HG02981 (cell line): ENCODE data around the gene PCGF3.
"Not testable (repeated sequence)": the region's sequence is repeated elsewhere in the genome, so short reads cannot be mapped to it uniquely, and the experiment has no call there.

Experiments used
- ATAC-seq: cut with Tn5 transposase; IDR thresholded peaks from one replicate; pipeline ENCODE4 v1.9.1; 2021; ENCODE audit warnings: mild to moderate bottlenecking, moderate library complexity; ENCODE audit not compliant: unreplicated experiment

The PCGF3 gene

DNA sequence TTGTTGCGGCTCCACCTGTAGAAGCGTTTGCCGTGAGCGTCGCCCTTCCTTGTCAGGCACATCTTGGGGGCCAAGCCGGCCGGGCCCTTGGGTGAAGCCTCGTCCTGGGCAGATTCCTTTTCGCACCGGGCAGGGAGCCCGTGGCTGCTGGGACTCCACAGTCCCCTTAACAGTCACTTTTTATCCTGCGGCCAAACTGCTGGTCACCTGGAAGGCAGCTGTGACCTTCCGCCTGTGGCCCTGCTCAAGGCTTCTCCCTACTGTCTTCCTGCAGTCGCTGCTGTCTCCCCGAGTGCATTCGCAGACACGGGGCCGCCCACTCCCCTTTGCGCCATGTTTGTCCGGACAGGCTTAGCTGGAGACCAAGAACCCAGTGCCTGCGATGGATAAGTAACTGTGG lies 55.0 kb downstream of the PCGF3 start:
- ATAC-seq = no peak

DNA sequence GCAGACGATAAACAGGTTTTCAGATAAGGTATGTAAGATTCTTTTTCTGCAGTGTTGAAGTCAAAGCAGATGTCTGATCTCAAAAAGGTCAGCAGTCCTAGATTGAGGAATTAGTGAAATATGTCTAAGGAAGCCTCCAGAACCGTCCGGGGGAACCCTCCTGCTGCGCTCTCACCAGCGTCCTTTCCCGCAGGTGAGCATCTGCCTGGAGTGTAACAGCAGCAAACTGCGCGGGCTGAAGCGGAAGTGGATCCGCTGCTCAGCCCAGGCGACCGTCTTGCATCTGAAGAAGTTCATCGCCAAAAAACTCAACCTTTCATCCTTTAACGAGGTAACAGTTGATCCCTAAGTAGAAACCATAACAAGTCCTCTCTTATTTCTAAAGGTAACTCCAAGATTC lies 55.5 kb downstream of the PCGF3 start:
- ATAC-seq = no peak

DNA sequence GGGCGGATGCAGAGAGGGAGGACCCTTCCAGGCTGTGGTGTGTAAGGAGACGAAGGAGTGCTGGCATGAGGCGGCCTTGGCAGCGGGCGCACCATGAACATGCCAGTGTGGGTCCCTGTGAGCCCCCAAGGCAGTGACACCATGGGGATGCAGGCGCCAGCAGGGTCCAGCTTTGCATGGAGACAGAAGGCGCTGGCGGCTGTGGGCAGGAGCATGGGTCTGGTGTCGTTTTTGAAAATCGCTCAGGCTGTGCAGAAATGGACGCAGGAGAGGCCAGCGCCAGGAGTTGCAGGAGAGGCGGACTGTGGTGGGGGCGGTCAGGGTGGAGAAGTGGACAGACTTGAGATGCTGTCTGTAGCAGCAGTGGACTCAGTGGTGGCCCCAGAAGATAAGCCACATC lies 56.1 kb downstream of the PCGF3 start:
- no peak for ATAC-seq

DNA sequence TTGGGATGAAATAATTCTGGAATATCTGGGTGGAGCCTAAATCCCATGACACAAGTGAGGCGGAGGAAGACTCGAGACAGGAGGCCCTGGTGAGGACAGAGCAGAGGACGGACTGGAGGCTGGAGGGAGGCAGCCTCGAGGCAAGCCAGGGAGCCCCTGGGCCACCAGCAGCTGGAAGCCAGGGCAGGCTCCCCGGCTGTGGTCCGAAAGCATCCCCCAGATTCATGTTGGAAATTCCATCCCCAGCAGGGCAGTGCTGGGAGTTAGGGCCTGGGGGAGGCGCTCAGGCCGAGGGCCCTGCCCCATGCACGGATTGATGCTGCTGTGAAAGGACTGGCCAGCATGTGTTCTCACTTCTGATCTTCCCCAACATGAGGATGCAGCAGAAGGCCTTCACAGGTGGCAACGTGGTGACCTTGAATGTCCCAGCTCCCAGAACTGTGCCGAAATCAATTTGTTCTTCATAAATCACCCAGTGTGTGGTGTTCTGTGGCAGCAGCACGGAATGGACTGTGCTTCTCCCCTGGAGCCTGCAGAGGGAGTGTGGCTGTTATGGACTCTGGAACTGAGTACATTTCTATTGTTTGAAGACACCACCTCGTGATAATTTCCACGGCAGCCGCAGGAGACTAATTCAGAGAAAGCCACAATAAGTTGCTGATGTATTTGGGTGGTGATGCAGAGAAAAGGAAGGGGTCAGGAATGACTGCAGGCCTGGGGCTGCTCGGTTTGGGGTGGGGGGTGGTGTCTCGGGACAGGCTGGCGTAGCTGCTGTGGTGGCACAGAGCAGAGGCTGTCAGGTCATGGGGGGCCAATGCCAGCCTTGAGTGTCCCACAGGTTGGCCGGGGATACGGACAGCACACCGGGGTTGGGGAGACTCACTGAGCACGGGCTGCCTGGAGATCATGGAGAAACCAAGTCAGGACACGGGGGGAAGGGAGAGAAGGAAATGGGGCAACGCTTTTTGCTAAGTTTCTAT lies 56.9 kb downstream of the PCGF3 start:
- ATAC-seq = no peak

DNA sequence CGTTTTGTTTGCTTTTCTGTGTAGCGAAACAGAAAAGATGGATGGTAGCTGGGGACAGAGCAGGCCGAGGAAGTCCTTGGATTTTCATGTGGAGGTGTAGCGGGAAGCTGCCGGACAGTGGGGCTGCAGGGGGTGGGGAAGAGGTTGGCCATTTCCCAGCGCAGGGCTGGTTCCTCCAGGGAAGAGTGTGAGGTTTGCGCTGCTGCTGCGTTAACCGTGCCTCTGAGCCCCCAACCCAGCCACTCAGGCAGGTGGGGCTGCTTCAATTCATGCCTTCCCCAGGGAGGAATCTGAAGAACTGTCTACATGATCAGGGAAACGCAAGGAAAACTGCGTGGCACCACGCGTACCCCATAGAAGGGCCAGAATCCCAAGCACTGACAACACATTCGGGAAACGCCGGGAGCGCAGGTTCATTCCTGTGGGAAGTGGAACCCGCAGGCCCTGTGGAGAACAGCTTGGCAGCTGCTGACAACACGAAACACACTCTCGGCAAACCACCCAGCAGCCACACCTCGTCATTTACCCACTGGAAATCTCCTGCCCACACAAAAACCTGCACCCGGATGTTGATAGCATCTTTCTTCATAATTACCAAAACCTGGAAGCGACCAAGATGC lies 57.7 kb downstream of the PCGF3 start:
- ATAC-seq = no peak

DNA sequence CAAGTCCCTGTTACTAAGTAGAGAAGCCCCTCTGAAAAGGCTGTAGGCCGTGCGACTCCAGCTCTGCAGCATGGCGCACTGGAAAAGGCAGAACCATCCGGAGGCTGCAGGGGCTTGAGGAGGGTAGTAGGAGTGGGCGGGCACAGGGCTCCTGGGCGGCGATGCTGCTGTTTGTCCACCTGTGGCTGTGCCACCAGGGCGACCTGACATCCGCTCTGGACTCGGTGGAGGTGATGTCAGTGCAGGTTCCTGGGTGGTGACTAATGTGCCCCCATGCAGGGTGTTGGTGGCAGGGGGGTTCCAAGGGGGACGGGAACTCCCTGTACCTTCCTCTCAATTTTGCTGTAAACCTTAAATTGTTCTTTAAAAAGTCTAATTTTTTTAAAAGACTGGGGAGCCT lies 58.3 kb downstream of the PCGF3 start:
- no peak for ATAC-seq

DNA sequence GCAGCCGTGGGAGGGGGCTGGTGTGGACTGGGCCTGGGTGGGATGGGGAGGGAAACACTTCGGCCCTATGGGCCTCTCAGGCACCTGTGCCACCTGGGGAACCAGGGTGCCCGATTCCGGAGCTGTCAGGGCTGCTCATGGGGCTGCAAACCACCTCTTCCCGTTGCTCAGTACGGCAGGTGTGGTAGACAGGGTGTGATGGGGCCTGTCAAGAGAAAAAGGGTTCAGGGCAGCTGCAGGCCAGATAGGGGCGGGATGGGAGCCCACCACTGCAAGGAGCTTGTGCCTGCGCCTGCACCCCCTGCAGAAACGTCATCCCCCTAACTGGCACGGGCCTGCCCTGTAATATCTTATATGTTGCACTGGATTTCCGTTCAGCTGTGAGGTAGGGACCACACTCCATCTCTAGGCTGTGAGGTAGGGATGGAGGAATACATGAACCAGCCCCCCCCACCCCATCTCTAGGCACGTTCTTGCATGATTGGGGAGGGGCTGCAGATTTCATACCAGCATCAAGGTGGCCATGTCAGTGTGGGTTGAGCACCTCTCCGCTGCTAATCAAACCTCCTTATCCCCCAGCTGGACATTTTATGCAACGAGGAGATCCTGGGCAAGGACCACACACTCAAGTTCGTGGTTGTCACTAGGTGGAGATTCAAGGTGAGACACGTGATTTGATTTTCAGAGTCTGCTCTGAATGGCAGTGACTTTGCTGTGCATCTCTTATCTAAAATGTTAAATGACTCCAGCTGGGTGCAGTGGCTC lies 59.0 kb downstream of the PCGF3 start:
- ATAC-seq = no peak

DNA sequence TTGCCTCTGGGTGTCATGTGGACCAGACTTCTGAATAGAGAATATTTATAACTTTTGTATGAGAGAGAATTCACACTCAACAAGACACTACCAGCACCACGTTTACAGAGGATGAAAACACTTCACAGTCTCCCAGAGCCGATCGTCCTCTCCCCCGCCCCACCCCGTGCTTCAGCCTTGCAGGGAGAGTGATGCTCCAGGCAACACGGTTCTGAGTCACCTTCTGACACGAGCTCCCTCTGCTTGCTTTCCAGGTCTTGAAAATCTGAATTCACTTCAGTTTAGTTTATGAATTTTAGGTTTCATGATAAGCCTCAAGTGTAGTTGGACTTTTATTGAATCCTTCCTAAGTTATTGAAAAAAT lies 60.5 kb downstream of the PCGF3 start:
- no peak for ATAC-seq

DNA sequence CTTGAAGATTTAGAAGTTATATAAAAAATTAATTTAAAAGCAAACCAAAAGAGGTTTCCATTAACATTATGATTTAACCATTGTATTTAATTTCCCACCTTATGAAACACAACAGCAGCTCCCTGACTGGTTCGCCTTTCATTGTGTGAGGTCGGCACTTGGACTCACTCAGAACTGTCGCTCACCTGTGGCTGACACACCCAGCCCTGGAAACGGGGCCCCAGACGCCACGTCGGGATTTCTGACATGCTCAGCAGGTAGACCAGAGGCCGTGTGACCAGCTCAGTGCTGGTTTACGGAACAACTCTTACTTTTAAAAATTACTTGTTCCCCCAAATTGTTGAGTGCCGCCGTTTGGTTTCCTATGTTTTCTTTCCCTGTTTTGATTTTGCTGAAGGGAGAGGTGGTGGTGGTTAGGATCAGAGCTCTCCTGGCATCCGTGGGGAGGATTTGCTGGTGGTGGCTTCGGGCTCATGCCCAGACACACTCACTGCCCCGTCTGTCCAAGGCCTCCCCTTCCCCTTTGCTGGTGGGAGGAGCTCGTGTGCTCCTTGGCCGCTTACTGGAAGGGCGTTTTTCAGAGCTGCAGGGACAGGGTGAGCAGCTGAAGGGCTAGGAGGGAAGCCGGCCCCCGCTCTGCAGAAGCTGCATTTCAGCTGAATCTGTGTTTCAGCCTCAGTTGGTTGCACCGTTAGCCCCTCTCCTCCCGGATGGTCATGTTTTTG lies 61.1 kb downstream of the PCGF3 start:
- no peak for ATAC-seq

DNA sequence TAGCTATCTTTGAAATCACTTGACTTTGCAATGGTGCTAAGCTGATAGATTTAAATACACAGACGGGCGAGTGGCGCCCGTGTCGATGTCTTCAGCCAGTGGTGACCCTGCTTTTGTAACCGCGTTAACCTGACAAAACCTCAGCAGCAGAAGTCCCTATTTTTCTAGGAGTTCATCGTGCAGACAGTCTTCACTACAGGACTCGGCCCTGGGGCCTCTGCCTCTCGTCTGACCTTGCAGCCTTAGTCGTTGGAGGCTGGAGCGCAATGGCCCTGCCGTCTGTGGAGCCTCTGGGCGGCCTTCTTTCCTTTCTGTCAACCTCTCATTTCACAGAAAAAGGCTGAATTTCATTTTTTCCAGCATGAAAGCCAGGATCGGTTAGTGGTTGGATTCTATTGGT lies 62.4 kb downstream of the PCGF3 start:
- ATAC-seq = no peak

DNA sequence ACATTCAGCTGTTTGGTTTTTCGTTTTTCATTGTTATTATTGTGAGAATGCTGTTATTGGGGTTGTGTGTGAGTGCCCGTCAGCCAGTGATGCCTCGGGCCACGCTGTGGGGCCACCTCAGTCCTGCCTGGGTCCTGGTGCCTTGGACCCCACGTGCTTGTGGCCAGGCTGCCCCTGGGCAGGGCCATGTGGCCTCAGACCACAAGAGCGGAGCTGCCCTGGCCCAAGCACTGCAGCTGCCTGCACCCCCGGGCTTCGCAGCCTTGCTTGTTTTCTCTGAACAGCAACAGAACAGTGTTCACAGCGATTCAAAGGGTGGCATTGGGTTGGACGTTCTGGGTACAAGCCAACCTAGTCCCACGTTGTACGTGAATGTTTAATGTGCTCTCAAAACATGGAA lies 63.4 kb downstream of the PCGF3 start:
- no peak for ATAC-seq

DNA sequence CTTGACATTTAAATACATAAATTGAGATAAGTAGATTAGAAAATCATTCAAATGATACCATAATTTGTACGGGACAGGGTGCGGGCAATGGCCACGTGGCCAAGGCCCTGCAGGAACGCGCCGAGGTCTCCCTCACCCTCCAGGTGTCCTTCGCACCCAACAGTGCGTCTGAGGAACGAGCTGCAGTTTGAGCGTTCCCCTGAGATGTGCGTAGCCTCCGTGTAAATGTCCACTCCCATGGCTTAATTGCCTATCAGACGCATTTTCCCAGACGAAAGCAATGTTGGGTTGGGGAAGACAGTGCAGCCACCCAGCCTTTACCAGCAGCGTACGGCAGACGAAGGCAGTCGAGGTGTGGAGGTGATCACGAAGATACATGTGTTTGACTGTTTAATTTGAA lies 63.9 kb downstream of the PCGF3 start:
- ATAC-seq = no peak

DNA sequence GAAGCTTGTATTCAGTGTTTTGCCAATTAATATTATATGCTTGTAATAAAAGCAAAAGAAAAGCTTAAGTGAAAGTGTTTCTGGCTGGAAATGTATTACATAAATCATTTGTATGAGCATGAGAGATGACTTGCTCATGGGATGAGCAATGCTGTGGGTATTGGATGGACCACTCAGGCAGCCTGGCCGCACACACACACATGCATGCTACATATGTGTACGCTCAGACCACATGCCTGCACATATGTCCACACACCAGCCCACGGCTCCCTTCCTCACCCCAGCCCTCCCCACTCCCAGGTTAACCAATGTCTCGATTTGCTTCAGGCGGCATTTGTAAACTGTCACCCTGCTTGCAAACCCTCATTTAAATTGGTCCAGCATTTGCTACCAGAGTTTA lies 64.4 kb downstream of the PCGF3 start:
- ATAC-seq = no peak

DNA sequence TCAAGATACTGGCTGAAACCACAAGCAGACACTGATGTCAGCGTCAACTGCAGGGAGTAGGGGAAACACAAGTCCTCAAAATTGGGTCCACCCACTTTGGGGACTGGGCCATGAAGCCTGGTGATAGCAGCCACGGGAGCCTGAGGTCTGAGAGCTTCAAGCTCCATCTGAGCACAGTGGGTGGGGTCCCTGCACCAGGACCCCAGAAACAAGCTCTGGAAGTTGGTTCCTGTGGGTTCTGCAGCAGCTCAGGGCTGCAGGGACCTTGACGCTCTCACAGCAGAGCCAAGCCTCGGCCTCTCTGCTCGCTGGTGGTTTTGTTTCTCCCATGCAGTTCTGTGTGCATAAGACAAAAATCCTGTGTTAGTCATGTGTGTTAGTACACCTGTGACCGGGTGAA lies 65.8 kb downstream of the PCGF3 start:
- no peak for ATAC-seq

DNA sequence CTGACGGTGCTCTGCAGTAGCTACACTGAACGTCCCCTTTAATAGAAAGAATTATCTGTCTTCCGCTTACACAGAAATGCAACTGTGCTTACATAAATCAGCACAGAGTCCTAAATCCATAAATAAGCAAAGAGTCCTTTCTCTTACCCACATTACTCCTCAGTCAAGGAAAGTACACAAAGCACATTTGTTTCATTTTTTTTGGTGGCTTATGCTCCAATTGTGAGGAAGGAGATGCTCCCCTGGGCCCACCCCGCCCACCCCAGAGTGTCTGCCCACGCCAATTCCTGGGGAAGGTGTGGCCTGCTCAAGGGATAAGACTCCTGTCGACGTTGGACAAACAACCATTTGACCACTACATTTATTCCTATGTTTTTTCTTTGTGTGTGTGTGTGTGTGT lies 66.5 kb downstream of the PCGF3 start:
- no peak for ATAC-seq

DNA sequence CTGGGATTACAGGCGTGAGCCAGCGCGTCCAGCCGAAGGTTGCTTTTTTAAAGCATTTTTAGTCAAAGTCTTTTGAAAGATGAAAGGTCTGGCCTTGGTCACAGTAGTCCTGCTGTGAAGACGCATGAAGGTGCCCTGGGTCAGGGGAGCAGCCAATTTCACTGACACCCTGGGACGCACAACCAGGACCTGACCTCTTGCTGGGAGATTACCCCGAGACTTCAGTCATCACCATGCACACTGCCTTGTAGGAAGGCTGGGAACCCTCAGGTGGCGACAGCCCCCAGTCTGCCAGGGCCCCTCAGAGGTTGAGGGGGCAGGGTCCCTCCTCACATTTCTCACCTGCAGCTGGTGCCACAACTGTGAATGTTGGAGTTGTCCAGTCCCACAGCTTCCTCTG lies 67.1 kb downstream of the PCGF3 start:
- no peak for ATAC-seq

DNA sequence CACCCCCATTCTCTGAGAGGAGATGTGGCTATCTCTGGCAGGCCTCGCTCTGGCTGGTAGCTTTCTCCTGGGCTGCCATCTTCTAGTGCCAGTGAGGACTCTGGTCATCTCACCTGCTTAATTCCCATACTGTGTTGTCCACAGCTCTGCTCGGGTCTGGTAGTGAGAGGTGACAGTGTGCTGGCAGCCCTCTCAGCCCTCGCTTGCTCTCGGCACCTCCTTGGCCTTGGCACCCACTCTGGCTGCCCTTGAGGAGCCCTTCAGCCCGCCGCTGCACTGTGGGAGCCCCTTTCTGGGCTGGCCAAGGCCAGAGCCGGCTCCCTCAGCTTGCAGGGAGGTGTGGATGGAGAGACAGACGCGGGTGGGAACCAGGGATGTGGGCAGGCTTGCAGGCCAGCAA lies 67.6 kb downstream of the PCGF3 start:
- no peak for ATAC-seq

DNA sequence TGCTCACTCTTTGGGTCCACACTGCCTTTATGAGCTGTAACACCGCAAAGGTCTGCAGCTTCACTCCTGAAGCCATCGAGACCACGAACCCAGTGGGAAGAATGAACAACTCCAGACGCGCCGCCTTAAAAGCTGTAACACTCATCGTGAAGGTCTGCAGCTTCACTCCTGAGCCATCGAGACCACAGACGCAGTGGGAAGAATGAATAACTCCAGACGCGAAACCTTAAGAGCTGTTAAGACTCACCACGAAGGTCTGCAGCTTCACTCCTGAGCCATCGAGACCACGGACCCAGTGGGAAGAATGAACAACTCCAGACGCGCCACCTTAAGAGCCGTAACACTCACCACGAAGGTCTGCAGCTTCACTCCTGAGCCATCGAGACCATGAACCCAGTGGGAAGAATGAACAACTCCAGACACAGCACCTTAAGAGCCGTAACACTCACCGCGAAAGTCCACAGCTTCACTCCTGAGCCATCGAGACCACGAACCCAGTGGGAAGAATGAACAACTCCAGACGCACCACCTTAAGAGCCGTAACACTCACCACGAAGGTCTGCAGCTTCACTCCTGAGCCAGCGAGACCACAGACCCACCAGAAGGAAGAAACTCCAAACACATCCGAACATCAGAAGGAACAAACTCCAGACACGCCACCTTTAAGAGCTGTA lies 68.9 kb downstream of the PCGF3 start:
- ATAC-seq = not testable (repeated sequence)

DNA sequence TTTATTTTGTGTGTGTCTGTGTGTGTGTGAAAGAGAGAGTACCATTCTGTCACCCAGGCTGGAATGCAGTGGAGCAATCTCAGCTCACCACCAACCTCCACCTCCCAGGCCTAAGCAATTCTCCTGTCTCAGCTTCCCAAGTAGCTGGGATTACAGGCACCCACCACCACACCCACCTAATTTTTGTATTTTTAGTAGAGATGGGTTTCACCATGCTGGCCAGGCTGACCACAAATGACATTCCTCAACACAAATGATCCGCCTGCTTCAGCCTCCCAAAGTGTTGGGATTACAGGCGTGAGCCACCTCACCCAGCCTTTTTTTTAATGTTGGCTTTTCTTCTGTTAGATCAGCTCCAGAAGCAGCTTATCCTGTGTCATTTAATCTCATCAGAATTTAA lies 69.9 kb downstream of the PCGF3 start:
- ATAC-seq = not testable (repeated sequence)

DNA sequence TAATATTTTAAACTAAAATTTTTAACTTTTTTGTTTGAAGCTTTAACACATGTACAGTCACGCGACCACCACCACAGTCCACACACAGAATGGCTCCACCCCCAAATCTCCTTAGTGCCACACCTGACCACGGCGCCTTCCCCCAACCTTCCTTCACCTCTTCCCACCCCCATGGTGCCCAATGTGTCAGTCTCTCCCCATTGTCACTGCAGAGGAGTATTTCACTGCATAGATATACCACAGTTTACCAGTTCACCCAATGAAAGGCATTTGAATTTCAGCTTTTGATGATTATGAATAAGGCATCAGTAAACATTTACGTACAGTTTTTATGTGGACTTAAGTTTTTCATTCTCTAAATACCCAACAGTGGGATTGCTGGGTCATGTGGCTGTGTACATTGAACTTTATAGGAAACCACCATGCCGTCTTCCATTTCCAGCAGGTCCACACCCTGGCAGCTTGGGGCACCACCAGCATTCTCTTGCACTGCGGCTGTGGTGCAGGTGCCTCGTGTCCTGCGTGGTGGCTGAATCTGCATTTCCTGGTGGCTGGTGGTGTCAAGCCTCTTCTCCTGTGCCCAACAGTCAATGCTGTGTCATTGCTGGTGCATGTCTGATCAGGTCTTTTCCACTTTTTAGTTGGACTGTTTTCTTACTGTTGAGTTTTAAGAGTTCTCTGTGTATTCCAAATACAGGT lies 71.3 kb downstream of the PCGF3 start:
- no peak for ATAC-seq
